ENCODE results near the gene PTPRE. TPM values are rescaled to one million over a fixed set of nuclear protein-coding genes. Genes with fewer than 3 reads are reported as not detected.
A peak's percentile ranks its signal among the peaks of the same experiment; 100 is the strongest.

The PTPRE gene
- total and polyA plus RNA-seq, 2 of the 4 experiments (the other 2 are of a cell fraction), result 0.34 to 0.54 TPM

GRCh38 chr10:128130051-128130450, 223.1 kb downstream of the PTPRE start:
- no peak overlapping the region for H3K9ac ChIP-seq (ENCODE audit: low read depth, low read length)
- no peak overlapping the region for H3K4ac ChIP-seq (ENCODE audit: low read depth, low read length)
- dilution Hi-C loops (cut with HindIII; ENCODE audit: low sequenced_read_pairs, unreplicated experiment), result no loop called here
- H2BK15ac ChIP-seq (ENCODE audit: low read depth, low read length), result no peak overlapping the region
- no peak overlapping the region for H3K4me2 ChIP-seq (ENCODE audit: low read depth, low read length)
- H4K8ac ChIP-seq (ENCODE audit: low read depth in 2 of 2, low read length in 2 of 2), result no peak overlapping the region
- no peak overlapping the region for H2BK20ac ChIP-seq (ENCODE audit: low read depth, low read length)
- H3K27ac ChIP-seq (ENCODE audit: insufficient read depth, low read length), result no peak overlapping the region
- no peak overlapping the region for H4K91ac ChIP-seq (ENCODE audit: insufficient read depth, low read depth, low read length)
- H3K18ac ChIP-seq (ENCODE audit: low read depth, low read length), result no peak overlapping the region
- intact Hi-C loops (cut with micrococcal nuclease), result no loop called here
- CTCF ChIA-PET, result no interaction called here
- no CpG with 5 or more reads among the region's 1 CpG for WGBS, 2 experiments (ENCODE audit: extremely low coverage in 2 of 2, insufficient read length in 1 of 2)
- H3K23ac ChIP-seq (ENCODE audit: low read depth, low read length), result no peak overlapping the region
- H3K56ac ChIP-seq (ENCODE audit: extremely low read depth, insufficient read depth, low read length), result no peak overlapping the region
- no peak overlapping the region for H3K14ac ChIP-seq (replicated peaks; ENCODE audit: low read depth, low read length)
- no peak overlapping the region for H4K5ac ChIP-seq (ENCODE audit: low read depth, low read length)
- no peaks in the 10 kb centered on the region for H3K9me1 ChIP-seq (ENCODE audit: insufficient read depth, low read length)
- DNase-seq (peak; percentile 51), ATAC-seq (ENCODE audit: low read depth) (peak; percentile 27; the same call in 1 of the 2 replicates)
- TF ChIP-seq, protein P1, sequence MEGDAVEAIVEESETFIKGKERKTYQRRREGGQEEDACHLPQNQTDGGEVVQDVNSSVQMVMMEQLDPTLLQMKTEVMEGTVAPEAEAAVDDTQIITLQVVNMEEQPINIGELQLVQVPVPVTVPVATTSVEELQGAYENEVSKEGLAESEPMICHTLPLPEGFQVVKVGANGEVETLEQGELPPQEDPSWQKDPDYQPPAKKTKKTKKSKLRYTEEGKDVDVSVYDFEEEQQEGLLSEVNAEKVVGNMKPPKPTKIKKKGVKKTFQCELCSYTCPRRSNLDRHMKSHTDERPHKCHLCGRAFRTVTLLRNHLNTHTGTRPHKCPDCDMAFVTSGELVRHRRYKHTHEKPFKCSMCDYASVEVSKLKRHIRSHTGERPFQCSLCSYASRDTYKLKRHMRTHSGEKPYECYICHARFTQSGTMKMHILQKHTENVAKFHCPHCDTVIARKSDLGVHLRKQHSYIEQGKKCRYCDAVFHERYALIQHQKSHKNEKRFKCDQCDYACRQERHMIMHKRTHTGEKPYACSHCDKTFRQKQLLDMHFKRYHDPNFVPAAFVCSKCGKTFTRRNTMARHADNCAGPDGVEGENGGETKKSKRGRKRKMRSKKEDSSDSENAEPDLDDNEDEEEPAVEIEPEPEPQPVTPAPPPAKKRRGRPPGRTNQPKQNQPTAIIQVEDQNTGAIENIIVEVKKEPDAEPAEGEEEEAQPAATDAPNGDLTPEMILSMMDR (conservative IDR thresholded peaks at IDR 0.05; ENCODE audit: low read depth, low read length), result no peak
- TF ChIP-seq RFX5 (IDR thresholded peaks at IDR 0.05; ENCODE audit: low read depth, low read length) (no peak), NFE2L2 (IDR thresholded peaks at IDR 0.05; ENCODE audit: low read depth, low read length) (no peak), POLR2A (IDR thresholded peaks at IDR 0.05; ENCODE audit: low read depth, low read length) (no peak), CHD1 (IDR thresholded peaks at IDR 0.05; ENCODE audit: low read depth, low read length) (no peak), CEBPB (IDR thresholded peaks at IDR 0.05; ENCODE audit: low read depth, low read length) (0 out of 2 replicates have a peak, but pooled peaks have one; percentile 30)
- TF ChIP-seq, protein P2, sequence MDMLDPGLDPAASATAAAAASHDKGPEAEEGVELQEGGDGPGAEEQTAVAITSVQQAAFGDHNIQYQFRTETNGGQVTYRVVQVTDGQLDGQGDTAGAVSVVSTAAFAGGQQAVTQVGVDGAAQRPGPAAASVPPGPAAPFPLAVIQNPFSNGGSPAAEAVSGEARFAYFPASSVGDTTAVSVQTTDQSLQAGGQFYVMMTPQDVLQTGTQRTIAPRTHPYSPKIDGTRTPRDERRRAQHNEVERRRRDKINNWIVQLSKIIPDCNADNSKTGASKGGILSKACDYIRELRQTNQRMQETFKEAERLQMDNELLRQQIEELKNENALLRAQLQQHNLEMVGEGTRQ (IDR thresholded peaks at IDR 0.05; ENCODE audit: low read depth, low read length), result no peak
- peaks cover under 1% of the 10 kb centered on the region; the same call in 1 of the 2 replicates for H3K4me1 ChIP-seq (ENCODE audit: control insufficient read depth, insufficient read depth, low read length)
- in situ Hi-C loops (cut with MboI; ENCODE audit: low sequenced_read_pairs), result no loop called here
- no peaks in the 10 kb centered on the region for H4K20me1 ChIP-seq (ENCODE audit: insufficient read depth, low read length)
- H2AK9ac ChIP-seq (replicated peaks; ENCODE audit: low read depth, low read length, poor library complexity), result no peak overlapping the region
- H2AK5ac ChIP-seq (ENCODE audit: low read depth, low read length), result no peak overlapping the region
- no peak overlapping the region for H2AFZ ChIP-seq (replicated peaks; ENCODE audit: low read length, poor library complexity)
- H3K4me3 ChIP-seq (ENCODE audit: insufficient read depth, low read depth, low read length), result no peak overlapping the region
- BruUV-seq (replicated peaks), result no TSS peak
- no peaks in the 10 kb centered on the region for H3K9me3 ChIP-seq (ENCODE audit: control insufficient read depth, insufficient read depth, low read length)
- POLR2A ChIA-PET (ENCODE audit: unreplicated experiment), result no interaction called here
- no peaks in the 10 kb centered on the region; the same call in 1 of the 2 replicates for H3K27me3 ChIP-seq (ENCODE audit: control insufficient read depth, insufficient read depth, low read length)
- H3K79me1 ChIP-seq (ENCODE audit: low read depth in 1 of 2, low read length in 2 of 2), result no peaks in the 10 kb centered on the region
- no peak overlapping the region for H2BK5ac ChIP-seq (ENCODE audit: low read depth, low read length, poor library complexity, severe bottlenecking)
- no peaks in the 10 kb centered on the region for H3K36me3 ChIP-seq (ENCODE audit: control insufficient read depth, insufficient read depth, low read length)
- no peak overlapping the region for H2BK120ac ChIP-seq (ENCODE audit: low read depth, low read length)

Other genes with a start within 250 kb of the PTPRE start
- not detected in 2 replicates for gene FOXI2, start 169.9 kb upstream of the PTPRE start, total RNA-seq (2012; rRNA removed)
- gene FOXI2, start 169.9 kb upstream of the PTPRE start, polyA plus RNA-seq (2012; rRNA removed), result not detected in 2 replicates
- not detected in 2 replicates for gene CLRN3, start 14.2 kb upstream of the PTPRE start, total RNA-seq (2012; rRNA removed)
- not detected in 2 replicates for gene CLRN3, start 14.2 kb upstream of the PTPRE start, polyA plus RNA-seq (2012; rRNA removed)
- gene MKI67, start 219.3 kb downstream of the PTPRE start, total RNA-seq (2012; rRNA removed), result 36.4 and 39.2 TPM in 2 replicates
- 13.0 and 13.5 TPM in 2 replicates for gene MKI67, start 219.3 kb downstream of the PTPRE start, polyA plus RNA-seq (2012; rRNA removed)